HL-60 (cell line): ENCODE measurements around the gene NGFR.
A peak's percentile ranks its signal among the peaks of the same experiment; 100 is the strongest.

ENCODE experiments used
- DNase-seq, 2 experiments: peaks; one replicate each; pipeline ENCODE4 v3.0.0-alpha.2; 2010 to 2020; ENCODE audit warnings: low read depth in 1 of 2, low spot score in 1 of 2
- H3K27ac ChIP-seq: fragments of 250-450 bp; sonication (Bioruptor Pico); replicated peaks from 2 replicates; pipeline ENCODE4 v1.5.1; 2020; ENCODE audit warnings: mild to moderate bottlenecking, moderate library complexity
- H3K27me3 ChIP-seq: fragments of 250-450 bp; sonication (Bioruptor Pico); 2 replicates; pipeline ENCODE4 v1.5.1; 2021; ENCODE audit warnings: mild to moderate bottlenecking, moderate library complexity; ENCODE audit not compliant: insufficient read depth, poor library complexity, severe bottlenecking
- H3K4me3 ChIP-seq: replicated peaks from 2 replicates; pipeline ENCODE4 v1.5.1; 2011; ENCODE audit warnings: mild to moderate bottlenecking, control low read depth, low read length; ENCODE audit not compliant: insufficient read depth
- GABPA ChIP-seq: IDR thresholded peaks from 2 replicates; pipeline ENCODE4 v1.6.1; 2012; ENCODE audit warnings: low read depth
- POLR2AphosphoS5 ChIP-seq: IDR thresholded peaks from 2 replicates; pipeline ENCODE4 v1.6.1; 2012; ENCODE audit warnings: low read depth
- SPI1 ChIP-seq: IDR thresholded peaks from 2 replicates; pipeline ENCODE4 v1.6.1; 2012; ENCODE audit warnings: low read depth, mild to moderate bottlenecking, borderline replicate concordance
- TF ChIP-seq, protein P1 (sequence below): IDR thresholded peaks from one replicate; pipeline ENCODE4 v1.5.1; 2011; ENCODE audit warnings: low read length, control low read depth, inconsistent platforms; ENCODE audit not compliant: insufficient read depth
- TF ChIP-seq, protein P2 (sequence below): IDR thresholded peaks from 2 replicates; pipeline ENCODE4 v1.6.1; 2012; ENCODE audit warnings: low read depth; ENCODE audit not compliant: insufficient replicate concordance

NGFR gene

DNA sequence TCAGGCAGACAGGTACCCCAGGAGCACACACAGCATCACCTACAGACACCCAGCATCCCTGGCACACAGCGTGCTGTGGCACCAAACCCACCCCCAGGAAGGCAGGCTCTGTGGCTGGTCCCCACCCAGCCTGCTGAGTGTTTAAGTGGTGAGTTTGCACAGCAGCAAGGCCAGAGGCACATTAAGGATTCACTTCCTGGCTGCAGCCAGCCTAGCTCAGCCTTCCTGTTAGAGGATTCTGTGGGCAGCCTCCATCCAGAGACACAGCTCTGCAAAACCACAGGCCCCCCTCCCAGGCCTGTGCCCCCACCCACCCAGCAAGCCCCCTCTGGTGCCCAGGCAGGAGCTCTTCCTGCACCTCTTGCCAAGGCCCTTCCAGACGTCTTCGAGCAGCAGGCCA lies 44.4 kb upstream of the NGFR start:
- Histone ChIP-seq H3K27me3 (no peaks in the 10 kb centered on the region), H3K27ac (no peak overlapping the region), H3K4me3 (no peak overlapping the region)
- TF ChIP-seq, protein P1, sequence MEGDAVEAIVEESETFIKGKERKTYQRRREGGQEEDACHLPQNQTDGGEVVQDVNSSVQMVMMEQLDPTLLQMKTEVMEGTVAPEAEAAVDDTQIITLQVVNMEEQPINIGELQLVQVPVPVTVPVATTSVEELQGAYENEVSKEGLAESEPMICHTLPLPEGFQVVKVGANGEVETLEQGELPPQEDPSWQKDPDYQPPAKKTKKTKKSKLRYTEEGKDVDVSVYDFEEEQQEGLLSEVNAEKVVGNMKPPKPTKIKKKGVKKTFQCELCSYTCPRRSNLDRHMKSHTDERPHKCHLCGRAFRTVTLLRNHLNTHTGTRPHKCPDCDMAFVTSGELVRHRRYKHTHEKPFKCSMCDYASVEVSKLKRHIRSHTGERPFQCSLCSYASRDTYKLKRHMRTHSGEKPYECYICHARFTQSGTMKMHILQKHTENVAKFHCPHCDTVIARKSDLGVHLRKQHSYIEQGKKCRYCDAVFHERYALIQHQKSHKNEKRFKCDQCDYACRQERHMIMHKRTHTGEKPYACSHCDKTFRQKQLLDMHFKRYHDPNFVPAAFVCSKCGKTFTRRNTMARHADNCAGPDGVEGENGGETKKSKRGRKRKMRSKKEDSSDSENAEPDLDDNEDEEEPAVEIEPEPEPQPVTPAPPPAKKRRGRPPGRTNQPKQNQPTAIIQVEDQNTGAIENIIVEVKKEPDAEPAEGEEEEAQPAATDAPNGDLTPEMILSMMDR = no peak
- TF ChIP-seq, protein P2, sequence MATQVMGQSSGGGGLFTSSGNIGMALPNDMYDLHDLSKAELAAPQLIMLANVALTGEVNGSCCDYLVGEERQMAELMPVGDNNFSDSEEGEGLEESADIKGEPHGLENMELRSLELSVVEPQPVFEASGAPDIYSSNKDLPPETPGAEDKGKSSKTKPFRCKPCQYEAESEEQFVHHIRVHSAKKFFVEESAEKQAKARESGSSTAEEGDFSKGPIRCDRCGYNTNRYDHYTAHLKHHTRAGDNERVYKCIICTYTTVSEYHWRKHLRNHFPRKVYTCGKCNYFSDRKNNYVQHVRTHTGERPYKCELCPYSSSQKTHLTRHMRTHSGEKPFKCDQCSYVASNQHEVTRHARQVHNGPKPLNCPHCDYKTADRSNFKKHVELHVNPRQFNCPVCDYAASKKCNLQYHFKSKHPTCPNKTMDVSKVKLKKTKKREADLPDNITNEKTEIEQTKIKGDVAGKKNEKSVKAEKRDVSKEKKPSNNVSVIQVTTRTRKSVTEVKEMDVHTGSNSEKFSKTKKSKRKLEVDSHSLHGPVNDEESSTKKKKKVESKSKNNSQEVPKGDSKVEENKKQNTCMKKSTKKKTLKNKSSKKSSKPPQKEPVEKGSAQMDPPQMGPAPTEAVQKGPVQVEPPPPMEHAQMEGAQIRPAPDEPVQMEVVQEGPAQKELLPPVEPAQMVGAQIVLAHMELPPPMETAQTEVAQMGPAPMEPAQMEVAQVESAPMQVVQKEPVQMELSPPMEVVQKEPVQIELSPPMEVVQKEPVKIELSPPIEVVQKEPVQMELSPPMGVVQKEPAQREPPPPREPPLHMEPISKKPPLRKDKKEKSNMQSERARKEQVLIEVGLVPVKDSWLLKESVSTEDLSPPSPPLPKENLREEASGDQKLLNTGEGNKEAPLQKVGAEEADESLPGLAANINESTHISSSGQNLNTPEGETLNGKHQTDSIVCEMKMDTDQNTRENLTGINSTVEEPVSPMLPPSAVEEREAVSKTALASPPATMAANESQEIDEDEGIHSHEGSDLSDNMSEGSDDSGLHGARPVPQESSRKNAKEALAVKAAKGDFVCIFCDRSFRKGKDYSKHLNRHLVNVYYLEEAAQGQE = no peak
- TF ChIP-seq POLR2AphosphoS5 = no peak
- no peak for TF ChIP-seq GABPA
- no peak for TF ChIP-seq SPI1
- no peak for DNase-seq

DNA sequence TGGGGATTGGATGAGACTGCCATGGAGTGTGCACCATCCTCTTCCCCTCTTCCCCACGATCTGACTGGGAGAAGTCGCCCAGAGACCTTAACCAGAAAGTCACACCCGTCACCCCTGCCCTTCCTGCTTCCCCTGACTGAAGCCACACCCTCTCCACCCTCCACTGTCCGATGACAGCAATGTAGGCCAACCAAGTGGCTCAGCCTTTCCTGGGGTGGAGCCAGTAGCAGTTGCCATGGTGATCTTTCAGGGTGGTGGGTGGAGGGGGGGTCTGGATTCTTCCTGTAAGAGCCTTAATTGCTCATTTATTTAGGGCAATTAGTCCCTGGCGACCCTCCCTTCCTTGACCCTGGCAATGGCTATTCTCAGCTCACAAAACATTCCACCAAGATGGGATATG lies 42.9 kb upstream of the NGFR start:
- TF ChIP-seq, protein P2 = no peak
- TF ChIP-seq, protein P1 = no peak
- no peak for TF ChIP-seq SPI1
- TF ChIP-seq GABPA = no peak
- TF ChIP-seq POLR2AphosphoS5 = no peak
- Histone ChIP-seq H3K4me3 (no peak overlapping the region), H3K27ac (no peak overlapping the region), H3K27me3 (peaks cover 4% of the 10 kb centered on the region)
- DNase-seq = peak; percentile 8 to 9

DNA sequence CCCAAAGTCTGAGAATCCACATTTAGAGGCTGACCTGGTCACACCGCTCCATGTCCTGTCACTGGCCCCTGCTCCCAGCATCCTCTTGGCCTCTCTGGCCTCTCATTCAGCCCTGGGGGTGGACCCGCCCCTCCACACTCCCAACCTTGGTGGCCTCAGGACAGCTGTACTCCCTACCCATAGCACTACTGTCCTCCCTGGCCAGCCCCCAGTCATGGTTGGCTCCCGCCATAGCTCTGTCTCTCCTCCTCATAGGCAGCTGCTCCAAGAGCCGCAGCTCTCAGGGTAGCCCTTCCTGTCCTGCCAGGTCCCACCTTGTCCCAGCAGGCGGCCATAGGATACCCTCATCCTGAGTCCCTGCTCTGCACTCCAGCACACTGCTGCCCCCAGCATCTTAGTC lies 42.4 kb upstream of the NGFR start:
- Histone ChIP-seq H3K4me3 (no peak overlapping the region), H3K27me3 (peaks cover 8% of the 10 kb centered on the region), H3K27ac (no peak overlapping the region)
- TF ChIP-seq POLR2AphosphoS5 = no peak
- TF ChIP-seq SPI1 = no peak
- TF ChIP-seq, protein P2 = no peak
- TF ChIP-seq, protein P1 = no peak
- no peak for TF ChIP-seq GABPA
- no peak for DNase-seq
